Fibroblast of mammary gland (primary cell): ENCODE data around the gene PLCE1.

Experiments
- DNase-seq: peaks from one replicate; pipeline ENCODE4 v3.0.0-alpha.2; 2010; ENCODE audit warnings: low read depth
- H3K4me3 ChIP-seq: 2 replicates; pipeline ENCODE4 v1.5.1; 2011; ENCODE audit warnings: low read depth, mild to moderate bottlenecking, low read length, moderate library complexity; ENCODE audit not compliant: control insufficient read depth
- CTCF ChIP-seq: conservative IDR thresholded peaks from 2 replicates; pipeline ENCODE4 v1.5.1; 2011; ENCODE audit warnings: low read depth, low read length, inconsistent platforms; ENCODE audit not compliant: control insufficient read depth, insufficient read depth

The PLCE1 gene

GRCh38 chr10:93973748-93974445 is 19.8 kb upstream of the PLCE1 start:
- DNase-seq, result no peak
- no peak for TF ChIP-seq CTCF
- H3K4me3 ChIP-seq, result no peak overlapping the region

- peak; percentile 4 for TF ChIP-seq CTCF
- no peak for DNase-seq
- no peak overlapping the region for H3K4me3 ChIP-seq
These were observed 16.3 kb upstream of the PLCE1 start for GRCh38 chr10:93977442-93977841.

- no peak overlapping the region for H3K4me3 ChIP-seq
These were observed 13.2 kb upstream of the PLCE1 start for GRCh38 chr10:93980486-93980885.

GRCh38 chr10:93991114-93991513 is 2.6 kb upstream of the PLCE1 start:
- no peak for TF ChIP-seq CTCF
- DNase-seq, result no peak
- no peak overlapping the region for H3K4me3 ChIP-seq

More at GRCh38 chr10:93980486-93980885, 13.2 kb upstream of the PLCE1 start:
- no peak for TF ChIP-seq CTCF
- no peak for DNase-seq

- TF ChIP-seq CTCF, result no peak
- no peak overlapping the region for H3K4me3 ChIP-seq
- DNase-seq, result peak; percentile 68
These were observed 2.0 kb upstream of the PLCE1 start for GRCh38 chr10:93991596-93992284.

- DNase-seq, result peak; percentile 14
- H3K4me3 ChIP-seq, result no peak overlapping the region
- TF ChIP-seq CTCF, result peak; percentile 24
These were observed 1.2 kb upstream of the PLCE1 start for GRCh38 chr10:93992400-93993030.
